Trophoblast cell (in vitro differentiated cells and primary cell): ENCODE data around the gene ANKRD6.

Experiments used
- DNase-seq, 2 donors: peaks; one replicate each; pipeline ENCODE4 v3.0.0-alpha.2; 2016
- H2AFZ ChIP-seq: 2 replicates; pipeline ENCODE4 v1.6.1; 2013; ENCODE audit warnings: low read length, moderate library complexity, mild to moderate bottlenecking; ENCODE audit not compliant: insufficient read depth, poor library complexity
- H2AK5ac ChIP-seq: 2 replicates; pipeline ENCODE4 v1.6.1; 2013; ENCODE audit warnings: mild to moderate bottlenecking, low read length
- H2BK120ac ChIP-seq: 2 replicates; pipeline ENCODE4 v1.6.1; 2013; ENCODE audit warnings: low read length, mild to moderate bottlenecking, moderate library complexity; ENCODE audit not compliant: insufficient read depth, poor library complexity
- H2BK12ac ChIP-seq: 2 replicates; pipeline ENCODE4 v1.6.1; 2013; ENCODE audit warnings: mild to moderate bottlenecking, low read length, moderate library complexity
- H2BK5ac ChIP-seq: 2 replicates; pipeline ENCODE4 v1.6.1; 2013; ENCODE audit warnings: low read length, low read depth, moderate library complexity, mild to moderate bottlenecking; ENCODE audit not compliant: poor library complexity
- H3K14ac ChIP-seq: 2 replicates; pipeline ENCODE4 v1.6.1; 2013; ENCODE audit warnings: mild to moderate bottlenecking, low read length
- H3K18ac ChIP-seq: 2 replicates; pipeline ENCODE4 v1.6.1; 2013; ENCODE audit warnings: mild to moderate bottlenecking, low read length
- H3K23ac ChIP-seq: 2 replicates; pipeline ENCODE4 v1.6.1; 2013; ENCODE audit warnings: low read length
- H3K27ac ChIP-seq: 2 replicates; pipeline ENCODE4 v1.5.1; 2013; ENCODE audit warnings: low read depth, mild to moderate bottlenecking, inconsistent platforms, low read length, moderate library complexity
- H3K27me3 ChIP-seq: 2 replicates; pipeline ENCODE4 v1.6.1; 2013; ENCODE audit warnings: inconsistent platforms, mild to moderate bottlenecking, low read length, moderate library complexity; ENCODE audit not compliant: insufficient read depth
- H3K36me3 ChIP-seq, 2 experiments: 1 replicate in 1 of 2; 2 replicates in 1 of 2; pipeline ENCODE4 v1.6.1; 2013; ENCODE audit warnings: low read length in 2 of 2, mild to moderate bottlenecking in 2 of 2, moderate library complexity in 1 of 2; ENCODE audit not compliant: insufficient read depth in 2 of 2, control insufficient read depth in 1 of 2
- H3K4ac ChIP-seq: 2 replicates; pipeline ENCODE4 v1.6.1; 2013; ENCODE audit warnings: low read depth, mild to moderate bottlenecking, low read length, moderate library complexity
- H3K4me1 ChIP-seq, 2 experiments: 1 replicate in 1 of 2; 2 replicates in 1 of 2; pipeline ENCODE4 v1.6.1; 2013; ENCODE audit warnings: low read length in 2 of 2, mild to moderate bottlenecking in 2 of 2, moderate library complexity in 1 of 2; ENCODE audit not compliant: insufficient read depth in 2 of 2, control insufficient read depth in 1 of 2
- H3K4me2 ChIP-seq: 2 replicates; pipeline ENCODE4 v1.6.1; 2013; ENCODE audit warnings: inconsistent platforms, mild to moderate bottlenecking, low read length, moderate library complexity
- H3K4me3 ChIP-seq: 2 replicates; pipeline ENCODE4 v1.5.1; 2013; ENCODE audit warnings: mild to moderate bottlenecking, low read depth, low read length, inconsistent platforms
- H3K79me1 ChIP-seq: one replicate; pipeline ENCODE4 v1.6.1; 2013; ENCODE audit warnings: low read length
- H3K79me2 ChIP-seq: 2 replicates; pipeline ENCODE4 v1.6.1; 2013; ENCODE audit warnings: low read length, mild to moderate bottlenecking; ENCODE audit not compliant: control insufficient read depth, insufficient read depth, poor library complexity
- H3K9ac ChIP-seq: 2 replicates; pipeline ENCODE4 v1.6.1; 2013; ENCODE audit warnings: mild to moderate bottlenecking, low read length
- H3K9me3 ChIP-seq: 2 replicates; pipeline ENCODE4 v1.6.1; 2013; ENCODE audit warnings: low read depth, mild to moderate bottlenecking, control low read depth, inconsistent platforms, low read length; ENCODE audit not compliant: insufficient read depth
- H4K12ac ChIP-seq: 2 replicates; pipeline ENCODE4 v1.6.1; 2013; ENCODE audit warnings: low read depth, mild to moderate bottlenecking, low read length, moderate library complexity
- H4K8ac ChIP-seq: 2 replicates; pipeline ENCODE4 v1.6.1; 2013; ENCODE audit warnings: low read depth, mild to moderate bottlenecking, low read length, moderate library complexity
- H4K91ac ChIP-seq: one replicate; pipeline ENCODE4 v1.6.1; 2013; ENCODE audit warnings: low read depth, mild to moderate bottlenecking, low read length, moderate library complexity
- WGBS: extraction: QIAGEN DNeasy Blood & Tissue Kit; methylation state at CpG from one replicate; pipeline ENCODE4 v1.1.7; 2013; ENCODE audit warnings: missing lambda C conversion rate; ENCODE audit not compliant: insufficient read length, insufficient coverage; ENCODE audit errors: extremely low coverage; 5-methylcytosine and 5-hydroxymethylcytosine counted together

The ANKRD6 gene

DNA sequence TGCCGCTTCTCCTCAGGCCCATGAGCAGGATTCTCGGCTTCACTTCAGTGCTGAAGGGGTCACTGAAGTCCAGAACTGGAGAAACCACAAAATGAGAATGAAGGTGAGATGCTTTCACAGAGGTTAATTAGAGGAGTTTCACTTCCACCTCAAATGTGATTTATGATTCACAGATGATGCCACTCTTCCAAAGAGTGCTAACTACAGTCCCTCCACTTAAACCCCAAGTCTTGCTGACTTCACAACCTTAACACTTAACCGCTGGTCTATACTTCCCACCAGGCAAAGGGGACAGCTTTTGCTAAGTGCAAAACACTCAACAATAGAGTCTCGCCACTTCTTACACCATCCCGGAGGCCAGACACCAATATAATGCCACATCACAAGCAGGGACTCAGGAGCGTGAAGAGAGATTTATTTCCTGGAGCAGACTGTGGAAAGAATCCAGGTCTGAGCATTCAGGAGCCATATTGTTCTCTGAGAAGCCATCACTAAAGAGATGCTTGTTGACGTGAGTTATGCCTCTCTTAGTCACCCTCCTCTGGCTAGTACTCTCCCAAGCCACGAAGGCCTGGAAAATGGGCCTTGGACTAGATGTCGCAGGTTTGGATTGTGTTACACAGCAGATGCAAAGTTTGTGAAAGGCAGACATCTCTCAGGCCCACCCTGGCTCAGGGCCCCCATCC is 45.3 kb upstream of the ANKRD6 start:
- Histone ChIP-seq H3K9me3 (no peaks in the 10 kb centered on the region), H3K79me2 (no peaks in the 10 kb centered on the region)

DNA sequence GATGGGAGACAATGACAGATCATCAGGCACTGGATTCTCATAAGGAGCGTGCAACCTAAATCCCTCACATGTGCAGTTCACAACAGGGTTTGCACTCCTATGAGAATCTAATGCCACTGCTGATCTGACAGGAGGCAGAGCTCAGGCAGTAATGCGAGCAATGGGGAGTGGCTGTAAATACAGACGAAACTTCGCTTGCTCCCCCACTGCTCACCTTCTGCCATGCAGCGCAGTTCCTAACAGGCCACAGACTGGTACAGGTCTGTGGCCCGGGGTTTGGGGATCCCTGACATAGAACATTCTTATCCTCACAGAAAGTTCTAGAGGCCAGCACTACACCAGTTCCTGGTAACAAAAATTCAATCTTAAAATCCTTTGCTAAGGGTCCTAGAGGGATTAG is 44.1 kb upstream of the ANKRD6 start:
- Histone ChIP-seq H4K91ac (no peak overlapping the region), H3K23ac (no peak overlapping the region), H3K36me3 (no peaks in the 10 kb centered on the region), H3K4me1 (peaks cover 0 to 3% of the 10 kb centered on the region in 2 experiments), H3K27ac (no peak overlapping the region), H2AK5ac (no peak overlapping the region), H3K79me1 (no peaks in the 10 kb centered on the region), H3K9ac (no peak overlapping the region), H2BK5ac (no peak overlapping the region), H3K4me3 (no peak overlapping the region), H2BK120ac (no peak overlapping the region), H3K14ac (no peak overlapping the region), H2BK12ac (no peak overlapping the region), H3K79me2 (no peaks in the 10 kb centered on the region), H3K4ac (no peak overlapping the region), H4K12ac (no peak overlapping the region), H4K8ac (no peak overlapping the region), H3K27me3 (no peaks in the 10 kb centered on the region), H3K18ac (no peak overlapping the region), H2AFZ (no peak overlapping the region), H3K9me3 (no peaks in the 10 kb centered on the region), H3K4me2 (no peak overlapping the region)
- no CpG with 5 or more reads among the region's 6 CpGs for WGBS
- no peak for DNase-seq

More for the DNA sequence above, 45.3 kb upstream of the ANKRD6 start:
- DNase-seq, result no peak
- H2AFZ ChIP-seq, result no peak overlapping the region
- no peak overlapping the region for H3K14ac ChIP-seq
- no peak overlapping the region for H4K8ac ChIP-seq
- H4K91ac ChIP-seq, result no peak overlapping the region
- H3K27me3 ChIP-seq, result no peaks in the 10 kb centered on the region
- no peak overlapping the region for H3K4me2 ChIP-seq
- H3K23ac ChIP-seq, result no peak overlapping the region
- H3K18ac ChIP-seq, result no peak overlapping the region
- H2BK120ac ChIP-seq, result no peak overlapping the region
- H2BK5ac ChIP-seq, result no peak overlapping the region
- H3K4me3 ChIP-seq, result no peak overlapping the region
- H3K4ac ChIP-seq, result no peak overlapping the region
- WGBS, result no CpG with 5 or more reads among the region's 9 CpGs
- H3K27ac ChIP-seq, result no peak overlapping the region
- no peaks in the 10 kb centered on the region for H3K36me3 ChIP-seq
- no peak overlapping the region for H4K12ac ChIP-seq
- no peaks in the 10 kb centered on the region for H3K79me1 ChIP-seq
- H2BK12ac ChIP-seq, result no peak overlapping the region
- H3K9ac ChIP-seq, result no peak overlapping the region
- peaks cover 0 to 3% of the 10 kb centered on the region in 2 experiments for H3K4me1 ChIP-seq
- H2AK5ac ChIP-seq, result no peak overlapping the region

DNA sequence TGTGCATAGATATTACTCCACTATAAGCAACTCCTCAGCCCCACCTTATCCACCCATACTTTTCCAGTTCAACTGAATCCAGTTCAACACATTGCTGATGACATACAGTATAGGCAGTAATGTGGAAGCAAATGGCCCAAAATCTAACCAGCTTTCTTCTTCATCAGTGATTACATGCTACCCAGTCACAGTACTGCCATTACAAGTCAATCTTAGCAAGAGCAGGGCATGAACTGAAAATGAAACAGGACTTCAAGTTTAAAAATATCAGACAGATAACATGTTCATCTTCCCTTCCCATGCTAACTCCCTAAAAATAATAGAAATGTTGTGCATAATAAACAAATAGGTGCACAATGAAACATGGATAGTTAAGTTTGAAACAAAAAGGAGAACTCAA is 40.1 kb upstream of the ANKRD6 start:
- H2BK5ac ChIP-seq, result no peak overlapping the region
- DNase-seq, result no peak
- H2AFZ ChIP-seq, result no peak overlapping the region
- H3K23ac ChIP-seq, result no peak overlapping the region
- no peak overlapping the region for H3K9ac ChIP-seq
- no peaks in the 10 kb centered on the region for H3K79me2 ChIP-seq
- no peak overlapping the region for H2BK120ac ChIP-seq
- H2AK5ac ChIP-seq, result no peak overlapping the region
- H3K36me3 ChIP-seq, result no peaks in the 10 kb centered on the region
- H3K27ac ChIP-seq, result no peak overlapping the region
- no peaks in the 10 kb centered on the region for H3K79me1 ChIP-seq
- H2BK12ac ChIP-seq, result no peak overlapping the region
- no peak overlapping the region for H4K12ac ChIP-seq
- H3K9me3 ChIP-seq, result no peaks in the 10 kb centered on the region
- H3K4ac ChIP-seq, result no peak overlapping the region
- H3K14ac ChIP-seq, result no peak overlapping the region
- no peak overlapping the region for H3K18ac ChIP-seq
- no peak overlapping the region for H4K91ac ChIP-seq
- no peak overlapping the region for H3K4me2 ChIP-seq
- no peak overlapping the region for H3K4me3 ChIP-seq
- H3K4me1 ChIP-seq, result no peaks in the 10 kb centered on the region
- H4K8ac ChIP-seq, result no peak overlapping the region
- no peaks in the 10 kb centered on the region for H3K27me3 ChIP-seq

DNA sequence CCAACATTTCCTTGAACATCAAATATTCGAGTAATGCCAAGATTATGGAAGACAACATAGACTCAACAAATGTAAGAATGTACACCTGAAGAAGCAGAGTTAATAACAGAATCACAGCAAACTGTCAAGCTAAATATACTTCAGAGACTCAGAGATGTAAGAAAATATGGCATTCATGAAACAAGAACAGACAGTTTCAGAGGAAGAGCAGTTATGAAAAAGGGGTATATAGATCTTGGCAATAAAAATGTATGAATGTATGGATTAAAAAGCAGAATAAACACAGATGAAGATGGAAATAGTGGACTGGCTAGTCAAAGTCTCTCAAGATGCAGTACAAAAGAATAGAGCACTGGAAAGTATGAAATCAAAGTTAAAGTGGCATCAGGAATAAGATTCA is 39.3 kb upstream of the ANKRD6 start:
- Histone ChIP-seq H3K27ac (no peak overlapping the region), H3K4me2 (no peak overlapping the region), H3K14ac (no peak overlapping the region), H3K9ac (no peak overlapping the region), H4K12ac (no peak overlapping the region), H3K36me3 (no peaks in the 10 kb centered on the region), H3K79me1 (no peaks in the 10 kb centered on the region), H2BK5ac (no peak overlapping the region), H2BK12ac (no peak overlapping the region), H2BK120ac (no peak overlapping the region), H4K8ac (no peak overlapping the region), H3K23ac (no peak overlapping the region), H3K9me3 (no peaks in the 10 kb centered on the region), H3K27me3 (no peaks in the 10 kb centered on the region), H3K79me2 (no peaks in the 10 kb centered on the region), H4K91ac (no peak overlapping the region), H3K4me3 (no peak overlapping the region), H3K18ac (no peak overlapping the region), H2AK5ac (no peak overlapping the region), H2AFZ (no peak overlapping the region), H3K4me1 (no peaks in the 10 kb centered on the region), H3K4ac (no peak overlapping the region)
- no CpG with 5 or more reads among the region's 1 CpG for WGBS
- DNase-seq, result no peak
